Liver (tissue), 9 donors: Measurements from ENCODE around the gene PRR30. TPM values are rescaled to one million over a fixed set of nuclear protein-coding genes. Genes with fewer than 3 reads are reported as not detected.

Source experiments
- DNase-seq: peaks from one replicate; pipeline ENCODE4 v3.0.0-alpha.2; 2017; ENCODE audit warnings: low spot score
- H3K27ac ChIP-seq, 2 donors: one replicate each; pipeline ENCODE4 v1.7.0; 2013; ENCODE audit warnings: inconsistent platforms in 2 of 2, low read length in 2 of 2, control low read depth in 1 of 2, low read depth in 1 of 2, mild to moderate bottlenecking in 1 of 2
- H3K27me3 ChIP-seq, 4 donors: one replicate each; pipeline versions ENCODE4 v1.6.1 to v1.7.0; 2013; ENCODE audit warnings: low read length in 3 of 4, inconsistent platforms in 1 of 4, mild to moderate bottlenecking in 1 of 4, moderate library complexity in 1 of 4; ENCODE audit not compliant: control insufficient read depth in 4 of 4, insufficient read depth in 4 of 4
- H3K36me3 ChIP-seq, 4 donors: one replicate each; pipeline versions ENCODE4 v1.6.1 to v1.7.0; 2013; ENCODE audit warnings: low read length in 3 of 4, mild to moderate bottlenecking in 3 of 4, low read depth in 1 of 4, moderate library complexity in 1 of 4; ENCODE audit not compliant: control insufficient read depth in 4 of 4, insufficient read depth in 3 of 4
- H3K4me1 ChIP-seq, 4 donors: one replicate each; pipeline versions ENCODE4 v1.6.1 to v1.7.0; 2013; ENCODE audit warnings: low read length in 3 of 4, mild to moderate bottlenecking in 3 of 4, moderate library complexity in 1 of 4; ENCODE audit not compliant: control insufficient read depth in 4 of 4, insufficient read depth in 4 of 4
- H3K4me3 ChIP-seq, 3 donors: one replicate each; pipeline versions ENCODE4 v1.6.1 to v1.7.0; 2013; ENCODE audit warnings: low read length in 3 of 3, control low read depth in 1 of 3, low read depth in 1 of 3, mild to moderate bottlenecking in 1 of 3
- H3K9ac ChIP-seq, 2 donors: one replicate each; pipeline ENCODE4 v1.7.0; 2013; ENCODE audit warnings: low read length in 2 of 2, mild to moderate bottlenecking in 2 of 2, moderate library complexity in 2 of 2, control low read depth in 1 of 2, low read depth in 1 of 2
- H3K9me3 ChIP-seq, 4 donors: one replicate each; pipeline versions ENCODE4 v1.6.1 to v1.7.0; 2013; ENCODE audit warnings: low read length in 3 of 4; ENCODE audit not compliant: control insufficient read depth in 4 of 4
- EGR1 ChIP-seq, 2 donors: IDR thresholded peaks; 2 replicates each; pipeline ENCODE4 v1.6.1; 2016 to 2018; ENCODE audit warnings: antibody characterized with exemption in 2 of 2, low read depth in 2 of 2
- FOXA1 ChIP-seq: IDR thresholded peaks from 2 replicates; pipeline ENCODE4 v1.6.1; 2016; ENCODE audit warnings: antibody characterized with exemption
- FOXA2 ChIP-seq: IDR thresholded peaks from 2 replicates; pipeline ENCODE4 v1.6.1; 2016; ENCODE audit warnings: antibody characterized with exemption
- GABPA ChIP-seq, 2 donors: IDR thresholded peaks in 1 of 2; conservative IDR thresholded peaks in 1 of 2; 2 replicates each; pipeline ENCODE4 v1.6.1; 2016; ENCODE audit warnings: antibody characterized with exemption in 2 of 2, mild to moderate bottlenecking in 1 of 2, moderate library complexity in 1 of 2
- HNF4A ChIP-seq, 2 donors: conservative IDR thresholded peaks; 2 replicates each; pipeline ENCODE4 v1.6.1; 2016; ENCODE audit warnings: antibody characterized with exemption in 2 of 2, mild to moderate bottlenecking in 2 of 2
- HNF4G ChIP-seq: IDR thresholded peaks from 2 replicates; pipeline ENCODE4 v1.6.1; 2016; ENCODE audit warnings: antibody characterized with exemption
- JUND ChIP-seq, 2 donors: IDR thresholded peaks; 2 replicates each; pipeline ENCODE4 v1.6.1; 2016; ENCODE audit warnings: antibody characterized with exemption in 2 of 2
- NR2F2 ChIP-seq: IDR thresholded peaks from 2 replicates; pipeline ENCODE4 v1.6.1; 2016; ENCODE audit warnings: antibody characterized with exemption
- RAD21 ChIP-seq, 2 donors: IDR thresholded peaks; 2 replicates each; pipeline ENCODE4 v1.6.1; 2016; ENCODE audit warnings: antibody characterized with exemption in 2 of 2, mild to moderate bottlenecking in 2 of 2
- REST ChIP-seq: IDR thresholded peaks from 2 replicates; pipeline ENCODE4 v1.6.1; 2016; ENCODE audit warnings: antibody characterized with exemption, mild to moderate bottlenecking
- RXRA ChIP-seq, 2 donors: IDR thresholded peaks; 2 replicates each; pipeline ENCODE4 v1.6.1; 2017 to 2018; ENCODE audit warnings: antibody characterized with exemption in 2 of 2, mild to moderate bottlenecking in 1 of 2
- SP1 ChIP-seq: IDR thresholded peaks from 2 replicates; pipeline ENCODE4 v1.6.1; 2018; ENCODE audit warnings: antibody characterized with exemption, mild to moderate bottlenecking
- TAF1 ChIP-seq: conservative IDR thresholded peaks from 2 replicates; pipeline ENCODE4 v1.6.1; 2016; ENCODE audit warnings: antibody characterized with exemption, mild to moderate bottlenecking
- YY1 ChIP-seq: IDR thresholded peaks from 2 replicates; pipeline ENCODE4 v1.6.1; 2016; ENCODE audit warnings: antibody characterized with exemption, mild to moderate bottlenecking
- ZBTB33 ChIP-seq: IDR thresholded peaks from 2 replicates; pipeline ENCODE4 v1.6.1; 2016; ENCODE audit warnings: antibody characterized with exemption
- WGBS: extraction: QIAGEN DNeasy Blood & Tissue Kit; methylation state at CpG from one replicate; pipeline ENCODE4 v1.1.7; 2013; 5-methylcytosine and 5-hydroxymethylcytosine counted together
- polyA plus RNA-seq, 2 donors: library from polyadenylated mRNA; stranded (reverse) in 1 of 2; unstranded in 1 of 2; fragments of 200-250 nt in 1 of 2; fragments of >200 nt in 1 of 2; fragmentation: Nextera tagmentation in 1 of 2; extraction: Ambion mirVana in 1 of 2; gene quantifications; one replicate each; pipeline versions ENCODE4 v1.2.1 to v1.2.3, GENCODE V29; 2013 to 2015
- total RNA-seq, 2 donors: library from RNA; depleted of rRNA; stranded (reverse); fragments of >200 nt; gene quantifications; one replicate each; pipeline ENCODE4 v1.2.3, GENCODE V29; 2014
- TF ChIP-seq, protein P1 (sequence below): IDR thresholded peaks from 2 replicates; pipeline ENCODE4 v1.6.1; 2016; ENCODE audit warnings: antibody characterized with exemption
- TF ChIP-seq, protein P2 (sequence below): fragments of 150-350 bp; IDR thresholded peaks from 2 replicates; pipeline ENCODE4 v1.5.1; 2017; ENCODE audit warnings: improper control_type of control experiment, low read depth, low read length; ENCODE audit not compliant: missing input control
- TF ChIP-seq, protein P3 (sequence below): IDR thresholded peaks from 2 replicates; pipeline ENCODE4 v1.6.1; 2016; ENCODE audit warnings: antibody characterized with exemption
- donor health status: healthy.
- donor health status: healthy.
- donor health status: healthy.
- donor health status: healthy.
- donor health status: healthy.

The PRR30 gene
- total and polyA plus RNA-seq, 4 donors = not detected

- H3K27me3 ChIP-seq = no peaks in the 10 kb centered on the region
- no peak for DNase-seq
- H3K27ac ChIP-seq = no peak overlapping the region
- TF ChIP-seq JUND (IDR thresholded peaks at IDR 0.05) = no peak
- no peak for TF ChIP-seq REST
- TF ChIP-seq FOXA2 = no peak
- TF ChIP-seq, protein P1, sequence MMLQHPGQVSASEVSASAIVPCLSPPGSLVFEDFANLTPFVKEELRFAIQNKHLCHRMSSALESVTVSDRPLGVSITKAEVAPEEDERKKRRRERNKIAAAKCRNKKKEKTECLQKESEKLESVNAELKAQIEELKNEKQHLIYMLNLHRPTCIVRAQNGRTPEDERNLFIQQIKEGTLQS = no peak
- TF ChIP-seq, protein P2, sequence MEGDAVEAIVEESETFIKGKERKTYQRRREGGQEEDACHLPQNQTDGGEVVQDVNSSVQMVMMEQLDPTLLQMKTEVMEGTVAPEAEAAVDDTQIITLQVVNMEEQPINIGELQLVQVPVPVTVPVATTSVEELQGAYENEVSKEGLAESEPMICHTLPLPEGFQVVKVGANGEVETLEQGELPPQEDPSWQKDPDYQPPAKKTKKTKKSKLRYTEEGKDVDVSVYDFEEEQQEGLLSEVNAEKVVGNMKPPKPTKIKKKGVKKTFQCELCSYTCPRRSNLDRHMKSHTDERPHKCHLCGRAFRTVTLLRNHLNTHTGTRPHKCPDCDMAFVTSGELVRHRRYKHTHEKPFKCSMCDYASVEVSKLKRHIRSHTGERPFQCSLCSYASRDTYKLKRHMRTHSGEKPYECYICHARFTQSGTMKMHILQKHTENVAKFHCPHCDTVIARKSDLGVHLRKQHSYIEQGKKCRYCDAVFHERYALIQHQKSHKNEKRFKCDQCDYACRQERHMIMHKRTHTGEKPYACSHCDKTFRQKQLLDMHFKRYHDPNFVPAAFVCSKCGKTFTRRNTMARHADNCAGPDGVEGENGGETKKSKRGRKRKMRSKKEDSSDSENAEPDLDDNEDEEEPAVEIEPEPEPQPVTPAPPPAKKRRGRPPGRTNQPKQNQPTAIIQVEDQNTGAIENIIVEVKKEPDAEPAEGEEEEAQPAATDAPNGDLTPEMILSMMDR = no peak
- no peak for TF ChIP-seq ZBTB33
- no peak for TF ChIP-seq NR2F2
- no peak for TF ChIP-seq EGR1 (IDR thresholded peaks at IDR 0.05; ENCODE audit: low read depth in 2 of 2)
- no peak for TF ChIP-seq SP1
- TF ChIP-seq HNF4G = no peak
- no peak for TF ChIP-seq HNF4A (conservative IDR thresholded peaks at IDR 0.05)
- no peak for TF ChIP-seq FOXA1
- no peak for TF ChIP-seq GABPA (IDR thresholded peaks at IDR 0.05 in 1 of 2, conservative IDR thresholded peaks at IDR 0.05 in 1 of 2)
- TF ChIP-seq YY1 = no peak
- no peak for TF ChIP-seq RAD21 (IDR thresholded peaks at IDR 0.05)
- TF ChIP-seq, protein P3, sequence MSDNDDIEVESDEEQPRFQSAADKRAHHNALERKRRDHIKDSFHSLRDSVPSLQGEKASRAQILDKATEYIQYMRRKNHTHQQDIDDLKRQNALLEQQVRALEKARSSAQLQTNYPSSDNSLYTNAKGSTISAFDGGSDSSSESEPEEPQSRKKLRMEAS = no peak
- no peak for TF ChIP-seq RXRA (IDR thresholded peaks at IDR 0.05)
- TF ChIP-seq TAF1 = no peak
- H3K9me3 ChIP-seq = no peaks in the 10 kb centered on the region
- H3K36me3 ChIP-seq = peaks cover 10 to 20% (median 16%) of the 10 kb centered on the region in 4 donors
- H3K4me3 ChIP-seq = no peak overlapping the region
- H3K9ac ChIP-seq = no peak overlapping the region
- WGBS = 91% methylated on average over 12 of the region's 12 CpGs
- H3K4me1 ChIP-seq = peaks cover 3 to 12% (median 10%) of the 10 kb centered on the region in 4 donors
Observed at GRCh38 chr2:27135478-27135955, 3.7 kb downstream of the PRR30 start.
